ENCODE data around the gene TNS2. TPM values are rescaled to one million over a fixed set of nuclear protein-coding genes. Genes with fewer than 3 reads are reported as not detected.

TNS2 gene
- total and polyA plus RNA-seq, 2 donors (not counting 1 experiment from before 2014, with no cell fraction given), result 0.60 to 1.3 TPM

GRCh38 chr12:53097207-53097563 lies 47.3 kb downstream of the TNS2 start:
- WGBS (ENCODE audit: insufficient coverage), result 2% methylated on average over 6 of the region's 9 CpGs

More at GRCh38 chr12:53097207-53097563, 47.3 kb downstream of the TNS2 start:
- H3K27me3 Mint-ChIP-seq, result peaks cover 21% of the 10 kb centered on the region
- intact Hi-C loops (cut with micrococcal nuclease), result loop anchor here (1.0 to 5.0 kb wide), 2 partner anchors 18 to 45 kb away; partner anchors contain the start of genes SPRYD3 and TNS2
- peaks cover 0 to 18% (median 8%) of the 10 kb centered on the region in 4 experiments for H3K27me3 ChIP-seq (replicated peaks in 1 of 4; ENCODE audit: control extremely low read depth in 1 of 4, control insufficient read depth in 3 of 4, insufficient read depth in 4 of 4, low read length in 3 of 4)
- H3K4me2 ChIP-seq (replicated peaks; ENCODE audit: low read depth, low read length, poor library complexity, severe bottlenecking), result peak overlapping the region; percentile 100
- no peaks in the 10 kb centered on the region for H3K9me3 Mint-ChIP-seq (ENCODE audit: insufficient read depth)
- H3K4me3 ChIP-seq (ENCODE audit: control extremely low read depth in 1 of 5, extremely low read depth in 1 of 5, insufficient read depth in 1 of 5, low read depth in 2 of 5, low read length in 4 of 5), result peak overlapping the region in 4 of 5 experiments; percentile 51 to 69 (median 58)
- DNase-seq, result peak; percentile 29
- H2AFZ ChIP-seq (ENCODE audit: insufficient read depth, low read depth, low read length, poor library complexity, severe bottlenecking), result peak overlapping the region; percentile 89
- H3K9me3 ChIP-seq (ENCODE audit: control extremely low read depth in 1 of 3, control insufficient read depth in 2 of 3, insufficient read depth in 1 of 3, low read length in 2 of 3), result no peaks in the 10 kb centered on the region
- no peak for ATAC-seq (ENCODE audit: low read depth)
- H3K79me2 ChIP-seq (ENCODE audit: control insufficient read depth, insufficient read depth, low read length), result no peaks in the 10 kb centered on the region
- peaks cover 18 to 27% of the 10 kb centered on the region in 2 donors for H3K4me1 ChIP-seq (ENCODE audit: control insufficient read depth in 2 of 2, insufficient read depth in 2 of 2, low read length in 2 of 2)
- peak overlapping the region; percentile 53 for H3K27ac Mint-ChIP-seq
- H4K20me1 ChIP-seq (ENCODE audit: control insufficient read depth, insufficient read depth, low read length, poor library complexity, severe bottlenecking), result no peaks in the 10 kb centered on the region
- TF ChIP-seq EZH2 (IDR thresholded peaks at IDR 0.05; ENCODE audit: borderline replicate concordance, insufficient read depth, low read depth, low read length, poor library complexity, severe bottlenecking) (no peak), CTCF (IDR thresholded peaks at IDR 0.05) (no peak)
- H3K36me3 ChIP-seq (replicated peaks in 1 of 2; ENCODE audit: control extremely low read depth in 1 of 2, control insufficient read depth in 1 of 2, extremely low read depth in 1 of 2, insufficient read depth in 2 of 2, low read length in 1 of 2), result no peaks in the 10 kb centered on the region
- H3K9ac ChIP-seq (ENCODE audit: low read length), result peak overlapping the region; percentile 78
- ChIA-PET CTCF (interaction anchor here (3.4 to 13.1 kb wide), 3 partner anchors 12 to 30 kb away, joined by 22 to 344 read pairs (median 53); partner anchors contain the start of gene SPRYD3), POLR2A (interaction anchor here (1.3 to 2.6 kb wide), 2 partner anchors 11 to 18 kb away, joined by 3 to 11 read pairs; partner anchors contain the start of gene SPRYD3)
- no peak overlapping the region for H3K27ac ChIP-seq (ENCODE audit: low read length in 2 of 2)
- H3K4me1 Mint-ChIP-seq, result peaks cover 28% of the 10 kb centered on the region
- peak overlapping the region; percentile 90 for H3K4me3 Mint-ChIP-seq
